H9 (cell line): Measurements from ENCODE around the gene M6PR. TPM values are rescaled to one million over a fixed set of nuclear protein-coding genes. Genes with fewer than 3 reads are reported as not detected.

Experiments used
- DNase-seq: peaks from one replicate; pipeline ENCODE4 v3.0.0-alpha.2; 2017
- H2AFZ ChIP-seq: one replicate; pipeline ENCODE4 v1.6.1; 2013; ENCODE audit warnings: mild to moderate bottlenecking, low read length, control low read depth, moderate library complexity
- H2AK5ac ChIP-seq: 2 replicates; pipeline ENCODE4 v1.6.1; 2013; ENCODE audit warnings: low read length, control low read depth, mixed read lengths; ENCODE audit not compliant: insufficient read length
- H2BK120ac ChIP-seq: one replicate; pipeline ENCODE4 v1.6.1; 2013; ENCODE audit warnings: low read depth, mild to moderate bottlenecking, low read length, control low read depth, inconsistent platforms; ENCODE audit not compliant: poor library complexity, severe bottlenecking
- H2BK12ac ChIP-seq: 2 replicates; pipeline ENCODE4 v1.6.1; 2013; ENCODE audit warnings: low read length, control low read depth, mixed read lengths, low read depth; ENCODE audit not compliant: insufficient read length
- H2BK15ac ChIP-seq: 2 replicates; pipeline ENCODE4 v1.6.1; 2013; ENCODE audit warnings: low read depth, low read length, control low read depth
- H2BK20ac ChIP-seq: one replicate; pipeline ENCODE4 v1.6.1; 2013; ENCODE audit warnings: low read depth, mild to moderate bottlenecking, low read length, control low read depth, inconsistent platforms; ENCODE audit not compliant: poor library complexity, severe bottlenecking
- H2BK5ac ChIP-seq: 2 replicates; pipeline ENCODE4 v1.6.1; 2013; ENCODE audit warnings: low read length, control low read depth, mixed read lengths; ENCODE audit not compliant: insufficient read length
- H3K14ac ChIP-seq: 2 replicates; pipeline ENCODE4 v1.6.1; 2013; ENCODE audit warnings: low read length, control low read depth; ENCODE audit not compliant: insufficient read depth
- H3K18ac ChIP-seq: 2 replicates; pipeline ENCODE4 v1.6.1; 2013; ENCODE audit warnings: low read depth, mild to moderate bottlenecking, mixed read lengths, low read length, control low read depth; ENCODE audit not compliant: insufficient read length
- H3K23ac ChIP-seq: 2 replicates; pipeline ENCODE4 v1.6.1; 2013; ENCODE audit warnings: low read length, control low read depth, mixed read lengths, low read depth; ENCODE audit not compliant: insufficient read length
- H3K23me2 ChIP-seq: 2 replicates; pipeline ENCODE4 v1.6.1; 2013; ENCODE audit warnings: low read depth, mild to moderate bottlenecking, mixed read lengths, low read length, control low read depth; ENCODE audit not compliant: insufficient read length, poor library complexity, severe bottlenecking
- H3K27ac ChIP-seq: 2 replicates; pipeline ENCODE4 v1.5.1; 2013; ENCODE audit warnings: low read length, control low read depth, mixed read lengths, low read depth; ENCODE audit not compliant: insufficient read length
- H3K27me3 ChIP-seq: 2 replicates; pipeline ENCODE4 v1.6.1; 2013; ENCODE audit warnings: low read length, control low read depth, inconsistent platforms; ENCODE audit not compliant: insufficient read depth
- H3K4ac ChIP-seq: 2 replicates; pipeline ENCODE4 v1.6.1; 2013; ENCODE audit warnings: low read depth, mild to moderate bottlenecking, control low read depth, inconsistent platforms, low read length, moderate library complexity
- H3K4me1 ChIP-seq: 2 replicates; pipeline ENCODE4 v1.6.1; 2013; ENCODE audit warnings: low read length, control low read depth, inconsistent platforms; ENCODE audit not compliant: insufficient read depth
- H3K4me2 ChIP-seq: 2 replicates; pipeline ENCODE4 v1.6.1; 2013; ENCODE audit warnings: low read length, control low read depth, mixed read lengths; ENCODE audit not compliant: insufficient read length, insufficient read depth
- H3K56ac ChIP-seq: 2 replicates; pipeline ENCODE4 v1.6.1; 2013; ENCODE audit warnings: low read depth, mild to moderate bottlenecking, mixed read lengths, low read length, control low read depth; ENCODE audit not compliant: insufficient read length
- H3K79me1 ChIP-seq: 2 replicates; pipeline ENCODE4 v1.6.1; 2013; ENCODE audit warnings: low read depth, mild to moderate bottlenecking, moderate library complexity, low read length, control low read depth, inconsistent platforms; ENCODE audit not compliant: insufficient read depth, poor library complexity, severe bottlenecking
- H3K79me2 ChIP-seq: 2 replicates; pipeline ENCODE4 v1.6.1; 2013; ENCODE audit warnings: low read length, control low read depth, inconsistent platforms; ENCODE audit not compliant: insufficient read depth
- H3K9ac ChIP-seq: 2 replicates; pipeline ENCODE4 v1.6.1; 2013; ENCODE audit warnings: low read length, control low read depth, mixed read lengths; ENCODE audit not compliant: insufficient read length; ENCODE audit errors: extremely low read depth
- H3K9me3 ChIP-seq: one replicate; pipeline ENCODE4 v1.6.1; 2013; ENCODE audit warnings: low read depth, low read length, inconsistent platforms; ENCODE audit not compliant: control insufficient read depth
- H3T11ph ChIP-seq: one replicate; pipeline ENCODE4 v1.6.1; 2013; ENCODE audit warnings: mild to moderate bottlenecking, low read length, control low read depth, inconsistent platforms
- H4K20me1 ChIP-seq: one replicate; pipeline ENCODE4 v1.6.1; 2013; ENCODE audit not compliant: control insufficient read depth, insufficient read length, insufficient read depth
- H4K5ac ChIP-seq: 2 replicates; pipeline ENCODE4 v1.6.1; 2013; ENCODE audit warnings: low read depth, mild to moderate bottlenecking, mixed read lengths, low read length, control low read depth; ENCODE audit not compliant: insufficient read length
- H4K8ac ChIP-seq: replicated peaks from 2 replicates; pipeline ENCODE4 v1.6.1; 2013; ENCODE audit warnings: low read length, control low read depth, mixed read lengths, low read depth; ENCODE audit not compliant: insufficient read length
- H4K91ac ChIP-seq: 2 replicates; pipeline ENCODE4 v1.6.1; 2013; ENCODE audit warnings: low read depth, mild to moderate bottlenecking, moderate library complexity, mixed read lengths, low read length, control low read depth; ENCODE audit not compliant: insufficient read length
- H3K27ac Mint-ChIP-seq, 3 experiments: 2 replicates in 2 of 3; 3 replicates in 1 of 3; pipeline ENCODE4 v1.8.0; 2020 to 2021; ENCODE audit warnings: mixed read lengths in 3 of 3, mild to moderate bottlenecking in 1 of 3, moderate library complexity in 1 of 3
- H3K27me3 Mint-ChIP-seq: 2 replicates; pipeline ENCODE4 v1.8.0; 2021; ENCODE audit warnings: low read depth, mild to moderate bottlenecking, moderate library complexity, mixed read lengths
- H3K36me3 Mint-ChIP-seq, 3 experiments: 2 replicates in 2 of 3; 3 replicates in 1 of 3; pipeline ENCODE4 v1.8.0; 2020 to 2021; ENCODE audit warnings: low read depth in 3 of 3, mixed read lengths in 3 of 3; ENCODE audit not compliant: insufficient read depth in 1 of 3
- H3K4me1 Mint-ChIP-seq, 2 experiments: 2 replicates each; pipeline ENCODE4 v1.8.0; 2020; ENCODE audit warnings: mixed read lengths in 2 of 2
- H3K4me3 Mint-ChIP-seq, 2 experiments: 2 replicates in 1 of 2; 3 replicates in 1 of 2; pipeline ENCODE4 v1.8.0; 2020 to 2021; ENCODE audit warnings: mild to moderate bottlenecking in 2 of 2, mixed read lengths in 2 of 2, moderate library complexity in 1 of 2
- H3K9me3 Mint-ChIP-seq, 2 experiments: 2 replicates in 1 of 2; 3 replicates in 1 of 2; pipeline ENCODE4 v1.8.0; 2020; ENCODE audit warnings: mild to moderate bottlenecking in 2 of 2, mixed read lengths in 2 of 2, moderate library complexity in 1 of 2
- CTCF ChIP-seq: fragments of 200-600 bp; sonication (generic); conservative IDR thresholded peaks from 3 replicates; pipeline ENCODE4 v1.8.0; 2021; ENCODE audit warnings: antibody characterized with exemption, mild to moderate bottlenecking
- total RNA-seq: library from RNA; stranded (reverse); gene quantifications from 2 replicates; pipeline ENCODE4 v1.2.1, GENCODE V29; 2021

Gene M6PR
- total RNA-seq, 1 experiment from 2014 or later, result 163 TPM

- no peak for TF ChIP-seq CTCF
- H3K27me3 ChIP-seq, result no peaks in the 10 kb centered on the region
- H3K23me2 ChIP-seq, result no peaks in the 10 kb centered on the region
- no peak overlapping the region for H3K27ac Mint-ChIP-seq
- no peak overlapping the region for H3K27ac ChIP-seq
- H3K9me3 Mint-ChIP-seq, result peaks cover 31 to 32% of the 10 kb centered on the region in 2 experiments
- H3K56ac ChIP-seq, result no peak overlapping the region
- H3K4me3 Mint-ChIP-seq, result no peak overlapping the region
- no peaks in the 10 kb centered on the region for H3K4me1 ChIP-seq
- no peaks in the 10 kb centered on the region for H3K79me1 ChIP-seq
- no peak overlapping the region for H4K8ac ChIP-seq
- H3K9ac ChIP-seq, result no peak overlapping the region
- peaks cover 2% of the 10 kb centered on the region; the same call in 1 of the 2 replicates for H3K27me3 Mint-ChIP-seq
- H3T11ph ChIP-seq, result no peak overlapping the region
- H3K79me2 ChIP-seq, result no peaks in the 10 kb centered on the region
- no peak overlapping the region for H2AFZ ChIP-seq
- H3K9me3 ChIP-seq, result peaks cover 4% of the 10 kb centered on the region
- H3K14ac ChIP-seq, result no peak overlapping the region
- H2BK5ac ChIP-seq, result no peak overlapping the region
- H2BK20ac ChIP-seq, result no peak overlapping the region
- H2BK12ac ChIP-seq, result no peak overlapping the region
- no peak overlapping the region for H2AK5ac ChIP-seq
- H3K18ac ChIP-seq, result no peak overlapping the region
- H3K36me3 Mint-ChIP-seq, result peaks cover 11 to 22% (median 21%) of the 10 kb centered on the region in 3 experiments
- no peak overlapping the region for H3K4ac ChIP-seq
- no peak overlapping the region for H4K5ac ChIP-seq
- no peak overlapping the region for H2BK120ac ChIP-seq
- DNase-seq, result no peak
- H2BK15ac ChIP-seq, result no peak overlapping the region
- H3K4me2 ChIP-seq, result no peak overlapping the region
- no peaks in the 10 kb centered on the region for H4K20me1 ChIP-seq
- H3K23ac ChIP-seq, result no peak overlapping the region
- H4K91ac ChIP-seq, result no peak overlapping the region
- H3K4me1 Mint-ChIP-seq, result no peaks in the 10 kb centered on the region
These were observed 19.3 kb upstream of the M6PR start for GRCh38 chr12:8968761-8969160.
